Subcutaneous adipose tissue (tissue), 4 donors: ENCODE data around the gene BSND. TPM values are rescaled to one million over a fixed set of nuclear protein-coding genes. Genes with fewer than 3 reads are reported as not detected.

Source experiments
- total RNA-seq, 4 donors: library from RNA; depleted of rRNA; stranded (reverse); fragments of >200 nt; gene quantifications; one replicate each; pipeline ENCODE4 v1.1.0, GENCODE V29; 2016
- TF ChIP-seq, protein P1 (sequence below): fragments of 450-650 bp; IDR thresholded peaks from one replicate; pipeline ENCODE4 v1.5.1; 2016; ENCODE audit warnings: low read depth, mild to moderate bottlenecking, control low read depth, antibody characterized with exemption, moderate library complexity

Gene BSND
- total RNA-seq, 4 donors from 2014 or later = not detected

DNA sequence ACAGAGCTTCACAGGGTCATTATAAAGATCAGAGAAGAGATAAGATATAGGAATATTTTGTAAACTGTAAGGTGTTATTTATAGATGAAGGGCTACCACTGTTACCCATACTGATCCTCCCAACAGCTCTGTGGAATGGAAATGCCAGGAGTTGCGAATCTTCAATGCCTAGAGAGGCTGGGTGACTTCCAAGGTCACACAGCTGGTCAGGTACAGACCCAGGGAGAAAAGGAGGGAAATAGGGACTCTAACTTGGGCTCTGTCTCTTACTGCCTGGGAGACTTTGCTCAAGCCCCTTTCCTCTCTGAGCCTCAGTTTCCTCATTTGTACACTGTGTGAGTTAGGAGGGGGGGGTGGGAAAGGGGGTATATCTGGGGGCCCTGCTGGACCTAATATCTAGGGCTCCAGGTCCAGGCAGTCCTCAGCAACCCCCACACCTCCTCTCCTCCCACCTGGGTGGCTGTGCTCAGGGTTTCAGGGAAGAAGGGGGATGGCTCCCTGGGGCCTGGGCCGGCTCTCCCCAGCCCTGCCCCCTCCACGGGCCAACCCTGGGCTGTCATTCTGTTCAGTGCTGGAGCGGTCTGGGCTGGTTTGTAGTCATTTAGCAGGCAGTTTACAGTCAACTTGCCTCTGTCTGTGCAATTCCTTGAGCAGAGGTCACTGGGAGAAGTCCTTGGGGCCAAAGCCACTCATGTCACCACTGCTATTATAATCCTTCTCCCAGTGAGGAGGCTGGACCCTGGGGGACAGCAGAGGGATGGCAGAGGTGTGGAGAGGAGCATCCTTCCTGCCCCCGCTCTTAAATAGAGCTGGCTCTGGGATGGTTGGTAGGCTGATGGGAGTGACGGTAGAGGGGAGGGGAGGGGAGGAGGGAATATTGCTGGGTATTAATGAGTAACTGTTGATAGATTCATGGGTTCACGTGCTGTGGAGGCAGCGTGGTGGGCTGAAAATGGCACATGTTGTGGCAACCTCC is 1.7 kb downstream of the BSND start:
- TF ChIP-seq, protein P1, sequence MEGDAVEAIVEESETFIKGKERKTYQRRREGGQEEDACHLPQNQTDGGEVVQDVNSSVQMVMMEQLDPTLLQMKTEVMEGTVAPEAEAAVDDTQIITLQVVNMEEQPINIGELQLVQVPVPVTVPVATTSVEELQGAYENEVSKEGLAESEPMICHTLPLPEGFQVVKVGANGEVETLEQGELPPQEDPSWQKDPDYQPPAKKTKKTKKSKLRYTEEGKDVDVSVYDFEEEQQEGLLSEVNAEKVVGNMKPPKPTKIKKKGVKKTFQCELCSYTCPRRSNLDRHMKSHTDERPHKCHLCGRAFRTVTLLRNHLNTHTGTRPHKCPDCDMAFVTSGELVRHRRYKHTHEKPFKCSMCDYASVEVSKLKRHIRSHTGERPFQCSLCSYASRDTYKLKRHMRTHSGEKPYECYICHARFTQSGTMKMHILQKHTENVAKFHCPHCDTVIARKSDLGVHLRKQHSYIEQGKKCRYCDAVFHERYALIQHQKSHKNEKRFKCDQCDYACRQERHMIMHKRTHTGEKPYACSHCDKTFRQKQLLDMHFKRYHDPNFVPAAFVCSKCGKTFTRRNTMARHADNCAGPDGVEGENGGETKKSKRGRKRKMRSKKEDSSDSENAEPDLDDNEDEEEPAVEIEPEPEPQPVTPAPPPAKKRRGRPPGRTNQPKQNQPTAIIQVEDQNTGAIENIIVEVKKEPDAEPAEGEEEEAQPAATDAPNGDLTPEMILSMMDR = no peak

DNA sequence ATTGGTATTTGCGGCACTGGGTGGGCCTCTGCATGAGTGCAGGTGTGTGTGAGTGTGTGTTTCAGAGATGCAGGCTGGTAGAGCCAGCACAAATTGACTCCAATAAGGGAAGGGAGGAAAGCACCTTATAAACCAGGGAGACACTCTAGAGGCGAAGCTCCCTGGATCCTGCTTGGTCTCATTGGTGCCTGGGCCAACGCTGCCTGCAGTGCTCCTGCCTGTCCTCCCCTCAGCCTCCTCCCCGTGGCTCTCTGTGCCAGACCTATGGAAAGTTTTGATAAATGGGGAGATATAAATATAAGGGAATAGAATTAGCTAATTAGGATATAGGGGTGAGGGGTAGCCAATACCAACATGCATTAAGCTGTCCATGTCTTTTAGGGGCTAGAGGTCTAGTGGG is 2.6 kb downstream of the BSND start:
- TF ChIP-seq, protein P1 = no peak

DNA sequence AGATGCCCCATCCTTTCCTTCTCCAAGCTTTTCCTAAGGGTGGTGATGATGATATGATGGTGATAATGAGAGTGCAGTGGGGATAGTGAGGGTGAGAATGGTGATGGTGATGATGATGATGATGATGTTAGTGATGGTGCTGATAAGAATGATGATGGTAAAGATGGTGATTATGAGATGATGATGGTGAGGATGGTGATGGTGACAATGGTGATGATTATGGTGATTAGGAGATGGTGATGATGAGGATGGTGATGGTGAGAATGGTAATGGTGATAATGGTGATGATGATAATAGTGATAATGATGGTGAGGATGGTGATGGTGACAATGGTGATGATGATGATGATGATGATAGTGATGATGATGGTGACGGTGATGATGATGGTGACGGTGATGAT is 4.0 kb downstream of the BSND start:
- TF ChIP-seq, protein P1 = no peak

DNA sequence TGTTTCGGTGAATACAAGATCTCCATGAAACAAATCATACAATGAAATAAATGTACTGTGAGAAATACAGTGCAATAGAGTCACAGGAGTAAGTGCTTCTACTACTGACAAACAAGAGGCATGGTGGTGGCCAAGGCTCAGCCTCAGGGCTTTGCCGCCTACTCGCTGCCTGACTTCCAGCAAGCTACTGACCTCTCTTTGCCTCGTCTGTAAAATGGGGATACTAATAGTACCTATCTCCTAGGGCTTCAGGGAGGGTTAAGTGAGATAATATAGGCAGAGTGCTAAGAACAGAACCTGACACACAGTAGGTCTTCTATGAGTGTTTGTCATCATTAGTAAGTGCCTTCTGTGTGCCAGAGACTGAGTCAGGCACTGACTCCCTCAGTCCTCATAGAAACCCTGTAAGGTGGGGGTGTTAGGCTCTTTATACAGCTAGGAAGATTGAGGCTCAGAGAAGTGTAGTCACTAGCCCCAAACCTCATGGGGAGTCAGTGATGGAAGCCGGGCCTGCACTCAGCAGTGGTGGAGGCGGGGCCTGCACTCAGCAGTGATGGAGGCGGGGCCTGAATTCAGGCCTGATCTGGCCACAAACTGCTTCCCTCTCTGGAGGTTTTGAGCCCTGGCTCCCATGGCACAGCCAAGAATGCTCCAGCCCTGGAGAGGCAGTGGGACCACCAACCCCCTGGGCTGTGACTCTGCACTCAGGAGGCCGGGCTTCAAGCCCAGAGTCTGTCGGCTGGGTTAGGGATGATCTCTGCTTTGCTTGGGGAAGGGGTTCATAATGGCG is 6.8 kb downstream of the BSND start:
- TF ChIP-seq, protein P1 = no peak

DNA sequence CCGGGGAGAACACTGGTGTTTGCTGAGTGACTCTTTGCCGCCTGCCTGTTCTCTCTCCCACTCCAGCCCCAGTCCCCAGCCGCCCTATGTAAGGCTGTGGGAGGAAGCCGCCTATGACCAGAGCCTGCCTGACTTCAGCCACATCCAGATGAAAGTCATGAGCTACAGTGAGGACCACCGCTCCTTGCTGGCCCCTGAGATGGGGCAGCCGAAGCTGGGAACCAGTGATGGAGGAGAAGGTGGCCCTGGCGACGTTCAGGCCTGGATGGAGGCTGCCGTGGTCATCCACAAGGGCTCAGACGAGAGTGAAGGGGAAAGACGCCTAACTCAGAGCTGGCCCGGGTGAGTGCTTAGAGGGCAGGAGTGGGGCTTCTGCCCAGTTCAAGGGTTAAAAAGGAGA is 8.2 kb downstream of the BSND start:
- TF ChIP-seq, protein P1 = no peak

DNA sequence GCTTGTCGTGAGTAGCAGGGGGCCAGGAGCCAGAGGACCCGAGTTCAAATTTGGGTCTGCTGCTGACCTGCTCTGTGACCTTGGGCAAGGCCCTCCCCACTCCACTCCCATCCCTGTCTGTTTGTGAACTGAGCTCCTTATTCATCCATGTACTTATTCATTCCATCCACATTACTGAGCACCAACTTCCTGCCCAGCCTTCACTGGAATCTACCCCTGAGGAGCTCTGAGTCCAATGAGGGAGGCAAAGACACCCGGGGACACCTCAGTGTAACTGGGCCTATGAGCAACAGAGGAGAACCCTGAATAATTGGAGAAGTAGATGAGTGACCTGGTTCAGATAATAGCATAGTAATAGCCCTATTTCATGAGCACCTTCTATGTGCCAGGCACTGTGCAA is 8.9 kb downstream of the BSND start:
- TF ChIP-seq, protein P1 = no peak
